Measurements from ENCODE around the gene CACNA1G. TPM values are rescaled to one million over a fixed set of nuclear protein-coding genes. Genes with fewer than 3 reads are reported as not detected.

Gene CACNA1G
- total RNA-seq, 2 experiments from 2014 or later, result not detected

- Mint-ChIP-seq H3K4me3 (no peak overlapping the region), H3K9me3 (no peaks in the 10 kb centered on the region), H3K36me3 (ENCODE audit: low read depth) (no peaks in the 10 kb centered on the region), H3K4me1 (peaks cover 4% of the 10 kb centered on the region), H3K27ac (no peak overlapping the region), H3K27me3 (peaks cover 45% of the 10 kb centered on the region)
- ChIA-PET CTCF (interaction anchor here (1.0 kb wide), 1 partner anchor 90 kb away, joined by 3 read pairs; no protein-coding TSS in a partner anchor), POLR2A (no interaction called here)
- no peak for DNase-seq
Observed at GRCh38 chr17:50535407-50535806, 25.1 kb upstream of the CACNA1G start.

GRCh38 chr17:50536683-50537646 is 23.6 kb upstream of the CACNA1G start:
- Mint-ChIP-seq H3K36me3 (ENCODE audit: low read depth) (no peaks in the 10 kb centered on the region), H3K27ac (no peak overlapping the region), H3K4me3 (no peak overlapping the region), H3K27me3 (peaks cover 32% of the 10 kb centered on the region), H3K9me3 (no peaks in the 10 kb centered on the region), H3K4me1 (peaks cover 8% of the 10 kb centered on the region)
- DNase-seq, result no peak
- POLR2A ChIA-PET, result no interaction called here
- CTCF ChIA-PET, result interaction anchor here (0.6 to 1.0 kb wide), 2 partner anchors 89 to 576 kb away, joined by 3 to 4 read pairs; no protein-coding TSS in a partner anchor

DNA sequence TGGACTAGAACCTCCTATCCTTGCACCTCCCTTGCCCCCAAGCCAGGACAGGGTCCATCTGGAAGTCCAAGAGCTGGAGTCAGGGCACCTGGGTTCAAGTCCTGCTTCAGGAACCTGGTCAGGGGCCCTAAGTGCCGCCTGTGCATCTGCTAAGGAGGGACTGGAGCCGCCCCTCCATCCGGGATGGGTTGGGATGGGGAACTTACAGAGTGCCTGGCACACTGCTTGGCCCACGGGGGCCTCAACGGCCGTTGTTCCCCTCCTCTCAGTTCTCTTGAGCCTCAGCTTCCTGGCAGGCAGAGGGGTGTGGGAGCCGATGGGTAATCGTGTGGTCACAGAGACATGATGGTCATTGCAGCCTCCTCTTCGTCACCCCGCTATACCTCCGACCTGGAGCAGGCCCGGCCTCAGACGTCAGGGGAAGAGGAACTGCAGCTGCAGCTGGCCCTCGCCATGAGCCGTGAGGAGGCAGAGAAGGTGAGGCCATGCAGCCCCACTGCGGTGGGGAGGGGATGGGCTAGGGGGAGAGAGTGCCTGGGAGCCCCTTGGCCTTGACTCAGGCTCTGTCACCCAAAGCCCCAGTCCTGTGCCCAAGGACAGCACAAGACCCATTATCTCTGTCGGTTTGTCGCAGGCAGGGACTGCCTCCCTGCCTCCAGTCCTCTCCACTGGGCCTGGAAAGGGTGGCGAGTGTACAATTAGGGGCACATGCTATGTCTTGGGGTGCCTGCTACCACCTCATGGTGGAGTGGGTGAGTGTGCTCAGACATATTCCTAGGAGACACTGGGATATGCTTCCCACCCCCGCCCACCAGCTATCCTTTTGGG is 22.6 kb upstream of the CACNA1G start:
- CTCF ChIA-PET, result interaction anchor here (0.6 kb wide), 1 partner anchor 575 kb away, joined by 4 read pairs; no protein-coding TSS in a partner anchor
- H3K27me3 Mint-ChIP-seq, result peaks cover 25% of the 10 kb centered on the region
- H3K4me3 Mint-ChIP-seq, result no peak overlapping the region
- no peaks in the 10 kb centered on the region for H3K9me3 Mint-ChIP-seq
- POLR2A ChIA-PET, result no interaction called here
- no peak for DNase-seq
- no peaks in the 10 kb centered on the region for H3K36me3 Mint-ChIP-seq (ENCODE audit: low read depth)
- peaks cover 16% of the 10 kb centered on the region for H3K4me1 Mint-ChIP-seq
- no peak overlapping the region for H3K27ac Mint-ChIP-seq

DNA sequence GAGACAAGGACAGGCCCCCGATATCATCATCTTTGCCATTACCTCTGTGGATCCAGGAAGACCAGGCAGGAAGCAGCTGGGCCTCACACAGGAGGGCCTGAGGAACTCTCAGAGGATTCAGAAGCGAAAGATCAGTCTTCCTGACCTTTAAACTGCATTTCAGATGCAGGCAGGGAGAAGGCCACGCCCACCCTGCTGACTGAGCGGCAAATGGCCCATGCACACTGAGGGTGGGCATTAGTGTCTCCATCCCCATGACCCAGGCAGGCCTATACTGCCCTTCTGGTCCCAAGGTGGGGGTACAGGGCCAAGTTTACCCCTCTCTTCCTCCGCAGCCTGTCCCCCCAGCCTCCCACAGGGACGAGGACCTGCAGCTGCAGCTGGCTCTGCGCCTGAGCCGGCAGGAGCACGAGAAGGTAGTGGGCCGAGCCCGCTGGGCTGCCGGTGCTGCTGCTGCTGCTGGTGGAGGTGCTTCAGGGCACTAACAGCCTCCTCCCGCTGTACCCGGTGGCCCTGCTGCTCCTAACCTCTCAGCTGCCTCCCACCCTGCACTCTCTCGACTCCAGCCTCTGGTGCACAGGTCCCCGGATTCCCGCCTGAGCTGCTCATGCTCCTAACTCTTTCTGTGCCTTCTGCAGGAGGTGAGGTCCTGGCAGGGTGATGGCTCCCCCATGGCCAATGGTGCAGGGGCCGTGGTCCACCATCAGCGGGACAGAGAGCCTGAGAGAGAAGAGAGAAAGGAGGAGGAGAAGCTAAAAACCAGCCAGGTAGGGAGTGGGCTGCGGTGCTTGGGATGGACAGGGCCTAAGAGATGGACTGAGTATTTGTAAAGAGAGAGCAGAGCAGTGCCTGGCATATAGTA is 21.7 kb upstream of the CACNA1G start:
- peaks cover 11% of the 10 kb centered on the region for H3K4me1 Mint-ChIP-seq

GRCh38 chr17:50539762-50540559 is 20.6 kb upstream of the CACNA1G start:
- CTCF ChIA-PET, result interaction anchor here (1.7 kb wide), 1 partner anchor 11 kb away, joined by 4 read pairs; no protein-coding TSS in a partner anchor
- H3K36me3 Mint-ChIP-seq (ENCODE audit: low read depth), result no peaks in the 10 kb centered on the region
- DNase-seq, result no peak
- POLR2A ChIA-PET, result no interaction called here
- H3K27ac Mint-ChIP-seq, result no peak overlapping the region
- peaks cover 15% of the 10 kb centered on the region for H3K4me1 Mint-ChIP-seq
- peaks cover 12% of the 10 kb centered on the region for H3K27me3 Mint-ChIP-seq
- H3K9me3 Mint-ChIP-seq, result no peaks in the 10 kb centered on the region
- H3K4me3 Mint-ChIP-seq, result no peak overlapping the region

More for the DNA sequence above, 21.7 kb upstream of the CACNA1G start:
- H3K36me3 Mint-ChIP-seq (ENCODE audit: low read depth), result no peaks in the 10 kb centered on the region
- ChIA-PET POLR2A (no interaction called here), CTCF (interaction anchor here (1.7 kb wide), 1 partner anchor 12 kb away, joined by 4 read pairs; no protein-coding TSS in a partner anchor)
- no peak overlapping the region for H3K4me3 Mint-ChIP-seq
- peaks cover 17% of the 10 kb centered on the region for H3K27me3 Mint-ChIP-seq
- no peak for DNase-seq
- no peaks in the 10 kb centered on the region for H3K9me3 Mint-ChIP-seq
- no peak overlapping the region for H3K27ac Mint-ChIP-seq

- no peak overlapping the region for H3K4me3 Mint-ChIP-seq
- ChIA-PET POLR2A (no interaction called here), CTCF (interaction anchor here (0.8 to 2.9 kb wide), 8 partner anchors 8 to 90 kb away, joined by 3 to 18 read pairs (median 6); partner anchors contain the start of gene EPN3)
- peaks cover 11% of the 10 kb centered on the region for H3K27me3 Mint-ChIP-seq
- peaks cover 15% of the 10 kb centered on the region for H3K4me1 Mint-ChIP-seq
- H3K36me3 Mint-ChIP-seq (ENCODE audit: low read depth), result no peaks in the 10 kb centered on the region
- no peak overlapping the region for H3K27ac Mint-ChIP-seq
- DNase-seq, result no peak
- no peaks in the 10 kb centered on the region for H3K9me3 Mint-ChIP-seq
Observed at GRCh38 chr17:50540560-50541401, 19.7 kb upstream of the CACNA1G start.

GRCh38 chr17:50541402-50541715 is 19.2 kb upstream of the CACNA1G start:
- DNase-seq, result no peak
- no peaks in the 10 kb centered on the region for H3K9me3 Mint-ChIP-seq
- CTCF ChIA-PET, result interaction anchor here (0.8 to 2.9 kb wide), 11 partner anchors 9 to 144 kb away, joined by 3 to 18 read pairs (median 4); partner anchors contain the start of genes EPN3 and LRRC59
- peaks cover 15% of the 10 kb centered on the region for H3K27me3 Mint-ChIP-seq
- no peaks in the 10 kb centered on the region for H3K36me3 Mint-ChIP-seq (ENCODE audit: low read depth)
- no peak overlapping the region for H3K27ac Mint-ChIP-seq
- peak overlapping the region; percentile 60 for H3K4me3 Mint-ChIP-seq
- POLR2A ChIA-PET, result no interaction called here
- peaks cover 17% of the 10 kb centered on the region for H3K4me1 Mint-ChIP-seq

- H3K27ac Mint-ChIP-seq, result peak overlapping the region; percentile 58
- ChIA-PET CTCF (interaction anchor here (0.8 to 2.9 kb wide), 16 partner anchors 10 to 160 kb away, joined by 3 to 18 read pairs (median 4); partner anchors contain the start of genes EPN3 and LRRC59), POLR2A (no interaction called here)
- H3K9me3 Mint-ChIP-seq, result no peaks in the 10 kb centered on the region
- peaks cover 21% of the 10 kb centered on the region for H3K4me1 Mint-ChIP-seq
- peak overlapping the region; percentile 60 for H3K4me3 Mint-ChIP-seq
- H3K27me3 Mint-ChIP-seq, result peaks cover 16% of the 10 kb centered on the region
- DNase-seq, result peak; percentile 83
- no peaks in the 10 kb centered on the region for H3K36me3 Mint-ChIP-seq (ENCODE audit: low read depth)
Observed at GRCh38 chr17:50541716-50542688, 18.5 kb upstream of the CACNA1G start.

GRCh38 chr17:50542795-50543774 is 17.4 kb upstream of the CACNA1G start:
- Mint-ChIP-seq H3K4me3 (peak overlapping the region; percentile 60), H3K36me3 (ENCODE audit: low read depth) (no peaks in the 10 kb centered on the region), H3K27me3 (peaks cover 16% of the 10 kb centered on the region), H3K4me1 (peaks cover 23% of the 10 kb centered on the region), H3K27ac (no peak overlapping the region), H3K9me3 (no peaks in the 10 kb centered on the region)
- DNase-seq, result no peak
- ChIA-PET POLR2A (no interaction called here), CTCF (interaction anchor here (0.8 to 2.9 kb wide), 13 partner anchors 9 to 159 kb away, joined by 3 to 18 read pairs (median 4); partner anchors contain the start of genes EPN3 and LRRC59)
